Stomach (tissue), 4 donors: ENCODE results near the gene NAT9.

Experiments used
- CTCF ChIP-seq, 7 experiments: fragments of 450-650 bp in 4 of 7; fragments of 200-600 bp in 3 of 7; sonication (generic) in 3 of 7; IDR thresholded peaks; one replicate each; pipeline ENCODE4 v1.5.1; 2016 to 2019; ENCODE audit warnings: antibody characterized with exemption in 7 of 7, control low read depth in 2 of 7, mild to moderate bottlenecking in 1 of 7
- EP300 ChIP-seq: sonication (generic); formaldehyde crosslinking; IDR thresholded peaks from one replicate; pipeline ENCODE4 v1.6.1; 2017; ENCODE audit warnings: antibody characterized with exemption
- POLR2A ChIP-seq, 4 donors: fragments of 450-650 bp; IDR thresholded peaks; one replicate each; pipeline ENCODE4 v1.6.1; 2016; ENCODE audit warnings: antibody characterized with exemption in 4 of 4, control low read depth in 2 of 4, mild to moderate bottlenecking in 1 of 4, moderate library complexity in 1 of 4
- POLR2AphosphoS5 ChIP-seq, 3 donors: sonication (generic); formaldehyde crosslinking; IDR thresholded peaks; one replicate each; pipeline ENCODE4 v1.6.1; 2016; ENCODE audit warnings: antibody characterized with exemption in 3 of 3

GRCh38 chr17:74746376-74746775 is 29.8 kb downstream of the NAT9 start:
- TF ChIP-seq EP300: no peak
- no peak for TF ChIP-seq CTCF (IDR thresholded peaks at IDR 0.05)
- no peak for TF ChIP-seq POLR2A (IDR thresholded peaks at IDR 0.05)
- no peak for TF ChIP-seq POLR2AphosphoS5 (IDR thresholded peaks at IDR 0.05)
